Activated T-cell treated with anti-CD3 and anti-CD28 coated beads, Interleukin-2, amount 50 U/mL, for 1 hour (primary cell): ENCODE measurements around the gene ROS1.
A peak's percentile ranks its signal among the peaks of the same experiment; 100 is the strongest.
"Not testable (repeated sequence)": the region's sequence is repeated elsewhere in the genome, so short reads cannot be mapped to it uniquely, and the experiment has no call there.

Experiments
- DNase-seq: peaks from one replicate; pipeline ENCODE4 v3.0.0-alpha.2; 2020

Gene ROS1

DNA sequence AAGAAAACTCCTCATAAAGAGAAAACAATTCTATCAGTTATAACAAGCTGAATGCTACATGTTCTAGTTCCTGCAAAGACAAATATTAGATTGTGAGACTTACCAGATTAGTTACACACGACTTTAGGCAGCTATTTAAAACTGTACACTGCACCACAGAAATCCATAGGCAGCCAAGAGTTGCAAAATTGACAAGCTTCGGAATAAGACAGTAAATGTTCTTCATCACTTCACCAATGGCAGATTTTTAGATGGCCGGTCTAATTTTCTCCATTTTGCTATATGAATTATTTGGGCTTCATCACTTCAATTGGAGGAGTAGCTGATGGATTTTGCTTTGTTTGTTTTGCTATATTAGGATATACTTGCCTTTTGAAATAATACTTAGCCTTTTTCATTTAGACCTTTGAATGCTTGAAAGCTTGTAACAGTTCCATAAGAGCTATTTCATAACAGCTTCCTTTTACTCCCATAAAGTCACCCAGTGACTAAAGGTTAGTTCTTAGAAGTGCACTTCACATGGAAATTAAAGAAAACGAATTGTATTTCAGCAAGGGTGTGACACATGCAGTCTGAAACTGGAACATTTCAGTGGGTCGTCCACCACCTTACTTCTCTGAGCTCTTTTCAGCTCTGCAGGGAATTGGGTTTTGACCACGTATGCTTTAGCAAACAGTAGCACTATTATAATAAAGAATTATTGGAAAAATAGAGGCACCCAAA, at the start of gene ROS1:
TSS of gene ROS1 (minus strand) at position 512 of the 723 bp plus-strand sequence. CDS start at position 226, 286 bp downstream.
- no peak for DNase-seq

DNA sequence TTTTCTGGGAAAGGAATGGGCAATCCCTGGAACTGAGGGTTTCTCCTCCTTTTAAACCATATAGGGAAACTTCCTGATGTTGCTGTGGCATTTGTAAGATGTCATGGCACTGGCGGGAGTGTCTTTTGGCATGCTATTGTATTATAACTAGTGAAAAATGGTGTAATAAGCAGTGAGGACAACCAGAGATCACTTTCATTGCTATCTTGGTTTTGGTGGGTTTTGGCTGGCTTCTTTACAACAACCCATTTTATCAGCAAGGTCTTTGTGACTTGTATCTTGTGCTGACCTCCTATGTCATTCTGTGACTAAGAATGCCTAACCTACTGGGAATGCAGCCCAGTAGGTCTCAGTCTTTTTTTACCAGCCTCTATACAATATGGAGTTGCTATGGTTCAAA, 47.7 kb upstream of the ROS1 start:
- DNase-seq = no peak

DNA sequence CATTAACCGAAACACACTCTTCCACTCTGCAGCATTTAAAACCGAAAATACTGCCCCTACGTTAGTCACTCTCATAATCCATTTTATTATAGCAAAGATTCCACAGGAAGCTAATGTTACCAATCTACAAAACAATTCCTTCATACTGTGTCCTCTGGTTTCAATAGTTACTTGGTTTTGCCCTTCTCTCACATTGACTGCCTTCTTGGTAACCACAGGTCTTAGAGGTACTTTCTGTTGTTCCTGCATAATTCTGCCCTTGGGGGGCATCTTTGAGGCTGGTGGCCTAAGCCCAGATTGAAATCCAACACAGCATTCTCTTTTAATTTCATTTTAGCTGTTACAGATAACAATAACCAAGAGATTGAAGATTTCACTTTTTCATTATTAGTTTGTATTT, 46.9 kb upstream of the ROS1 start:
- DNase-seq = no peak

- DNase-seq = no peak
Observed at GRCh38 chr6:117469791-117470190, 44.0 kb upstream of the ROS1 start.

- no peak for DNase-seq
Observed at GRCh38 chr6:117469356-117469755, 43.6 kb upstream of the ROS1 start.

- not testable (repeated sequence) for DNase-seq
Observed at GRCh38 chr6:117468527-117468926, 42.8 kb upstream of the ROS1 start.

GRCh38 chr6:117467876-117468275, 42.1 kb upstream of the ROS1 start:
- DNase-seq = no peak

- no peak for DNase-seq
Observed at GRCh38 chr6:117465691-117466090, 39.9 kb upstream of the ROS1 start.

- no peak for DNase-seq
Observed at GRCh38 chr6:117464700-117465099, 39.0 kb upstream of the ROS1 start.

- no peak for DNase-seq
Observed at GRCh38 chr6:117463762-117464665, 38.3 kb upstream of the ROS1 start.

DNA sequence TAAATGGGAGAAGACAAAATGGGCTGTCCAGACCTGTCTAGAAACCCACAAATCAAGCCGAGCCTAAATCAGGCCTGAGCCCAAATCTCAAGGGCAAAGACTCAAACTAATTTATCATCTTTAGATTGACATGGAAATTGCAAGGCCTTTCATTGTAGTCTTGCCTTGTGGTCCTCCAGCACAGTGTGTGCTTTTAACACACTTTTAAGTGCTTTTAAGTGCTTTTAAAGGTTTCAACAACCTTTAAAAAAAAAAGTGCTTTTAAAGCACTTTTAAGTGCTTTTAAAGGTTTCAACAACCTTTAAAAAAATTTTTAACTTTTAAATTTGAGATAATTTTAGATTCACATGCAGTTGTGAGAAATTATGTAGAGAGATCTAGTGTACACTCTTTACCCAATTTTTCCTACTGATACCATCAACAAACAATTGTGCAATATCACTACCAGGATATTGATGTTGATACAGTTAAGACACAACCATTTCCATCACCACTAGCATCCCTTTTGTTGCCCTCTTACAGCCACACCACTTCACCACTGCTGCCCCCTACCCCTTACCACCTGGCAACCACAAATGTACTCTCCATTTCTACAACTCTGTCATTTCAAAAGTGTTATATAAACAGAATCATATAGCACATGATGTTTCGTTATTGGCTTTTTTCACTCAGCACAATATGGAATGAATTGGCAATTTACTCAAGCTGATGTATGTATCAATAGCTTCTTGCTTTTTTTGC, 33.6 kb upstream of the ROS1 start:
- no peak for DNase-seq

DNA sequence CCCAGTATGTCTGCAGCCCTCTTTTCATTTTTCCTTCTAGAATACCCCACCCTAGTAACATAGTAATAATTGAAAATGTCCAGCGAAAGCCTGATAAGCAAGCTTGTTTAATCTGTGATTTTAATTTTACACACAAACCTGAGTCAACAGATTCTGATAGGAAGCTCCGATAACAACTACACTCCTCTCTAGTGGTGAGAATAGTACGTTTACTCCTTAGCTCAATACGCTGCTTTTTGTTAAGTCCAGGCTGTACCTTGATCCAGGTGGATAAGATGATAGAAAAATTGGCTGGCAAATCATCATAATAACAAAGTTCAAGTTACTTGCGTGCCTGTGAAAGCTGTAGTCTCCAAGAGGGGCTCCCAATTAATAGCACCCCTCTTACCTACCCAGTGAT, 31.3 kb upstream of the ROS1 start:
- no peak for DNase-seq

- no peak for DNase-seq
Observed at GRCh38 chr6:117456250-117456649, 30.5 kb upstream of the ROS1 start.

DNA sequence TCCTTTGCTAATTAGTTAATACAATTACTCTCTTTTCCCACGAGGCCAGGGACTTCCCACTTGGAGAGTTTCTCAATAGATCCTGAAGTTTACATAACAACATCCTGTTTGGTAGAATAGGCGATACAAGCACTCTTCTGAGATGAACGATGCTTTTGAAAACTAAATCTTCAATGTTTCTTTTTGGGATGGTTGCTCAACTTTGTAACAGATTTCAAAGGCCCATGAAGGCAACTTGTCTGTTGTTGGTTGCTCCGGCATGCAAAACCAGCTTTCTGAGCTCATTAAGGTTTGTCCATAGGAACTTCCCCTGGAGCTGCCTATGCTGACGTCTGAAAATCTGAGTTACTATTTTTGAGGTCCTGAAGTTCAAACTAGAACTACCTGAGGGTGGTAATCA, 25.9 kb upstream of the ROS1 start:
- DNase-seq = no peak

GRCh38 chr6:117449549-117450439, 24.1 kb upstream of the ROS1 start:
- DNase-seq = peak; percentile 24

GRCh38 chr6:117448732-117449485, 23.2 kb upstream of the ROS1 start:
- DNase-seq = no peak

- no peak for DNase-seq
Observed at GRCh38 chr6:117448011-117448410, 22.3 kb upstream of the ROS1 start.

- no peak for DNase-seq
Observed at GRCh38 chr6:117446861-117447260, 21.1 kb upstream of the ROS1 start.

GRCh38 chr6:117444600-117444999, 18.9 kb upstream of the ROS1 start:
- no peak for DNase-seq

- not testable (repeated sequence) for DNase-seq
Observed at GRCh38 chr6:117442313-117442712, 16.6 kb upstream of the ROS1 start.

- DNase-seq = no peak
Observed at GRCh38 chr6:117441824-117442264, 16.1 kb upstream of the ROS1 start.
